Uterus (tissue), 4 donors: ENCODE data around the gene CLDN14. TPM values are rescaled to one million over a fixed set of nuclear protein-coding genes. Genes with fewer than 3 reads are reported as not detected.

Source experiments
- DNase-seq, 2 donors: peaks; one replicate each; pipeline ENCODE4 v3.0.0-alpha.2; 2019 to 2020
- H3K27ac ChIP-seq, 2 donors: fragments of 200-600 bp; sonication (generic); 1 replicate in 1 of 2; 2 replicates in 1 of 2; pipeline ENCODE4 v1.5.1; 2016 to 2018
- H3K27me3 ChIP-seq, 2 donors: fragments of 200-600 bp; sonication (generic); one replicate each; pipeline ENCODE4 v1.5.1; 2018 to 2019; ENCODE audit warnings: control low read depth in 1 of 2
- H3K36me3 ChIP-seq, 2 donors: fragments of 200-600 bp; sonication (generic); one replicate each; pipeline ENCODE4 v1.5.1; 2019; ENCODE audit warnings: control low read depth in 1 of 2
- H3K4me1 ChIP-seq, 2 donors: fragments of 200-600 bp; sonication (generic); one replicate each; pipeline ENCODE4 v1.5.1; 2018 to 2019; ENCODE audit warnings: control low read depth in 1 of 2
- H3K4me3 ChIP-seq, 2 donors: fragments of 200-600 bp; sonication (generic); 1 replicate in 1 of 2; 2 replicates in 1 of 2; pipeline ENCODE4 v1.5.1; 2018 to 2019; ENCODE audit warnings: mild to moderate bottlenecking in 1 of 2
- H3K9me3 ChIP-seq, 2 donors: fragments of 200-600 bp; sonication (generic); one replicate each; pipeline ENCODE4 v1.5.1; 2019; ENCODE audit warnings: control low read depth in 1 of 2
- CTCF ChIP-seq, 4 experiments: fragments of 200-600 bp in 2 of 4; fragments of 450-650 bp in 2 of 4; sonication (generic) in 2 of 4; IDR thresholded peaks; one replicate each; pipeline ENCODE4 v1.5.1; 2016 to 2019; ENCODE audit warnings: antibody characterized with exemption in 4 of 4, mild to moderate bottlenecking in 2 of 4, moderate library complexity in 1 of 4
- POLR2A ChIP-seq, 2 donors: fragments of 450-650 bp; IDR thresholded peaks; one replicate each; pipeline ENCODE4 v1.6.1; 2016; ENCODE audit warnings: antibody characterized with exemption in 2 of 2, mild to moderate bottlenecking in 1 of 2, moderate library complexity in 1 of 2
- intact Hi-C: fragments of 100-400 bp; cut with DNase I; formaldehyde crosslinking; loops from one replicate; pipeline ENCODE4 v1.15.1; 2023; ENCODE audit warnings: low total_unique reads
- total RNA-seq, 4 donors: library from RNA; depleted of rRNA in 3 of 4; stranded (reverse); fragments of >200 nt in 3 of 4; gene quantifications; one replicate each; pipeline versions ENCODE4 v1.1.0 to v1.2.4, GENCODE V29; 2014 to 2023
- donor health status: DM: yes; HTN: yes; CAD: no.

The CLDN14 gene
- total RNA-seq, 4 donors from 2014 or later: not detected

GRCh38 chr21:36482673-36483072 lies 2.8 kb upstream of the CLDN14 start:
- Histone ChIP-seq H3K27me3 (no peaks in the 10 kb centered on the region), H3K27ac (no peak overlapping the region), H3K9me3 (no peaks in the 10 kb centered on the region), H3K36me3 (no peaks in the 10 kb centered on the region), H3K4me1 (no peaks in the 10 kb centered on the region), H3K4me3 (no peak overlapping the region)
- no peak for TF ChIP-seq POLR2A (IDR thresholded peaks at IDR 0.05)
- no peak for TF ChIP-seq CTCF (IDR thresholded peaks at IDR 0.05)
- no peak for DNase-seq
- intact Hi-C loops: no loop called here

- no peaks in the 10 kb centered on the region for H3K9me3 ChIP-seq
- H3K27ac ChIP-seq: no peak overlapping the region
- H3K4me1 ChIP-seq: no peaks in the 10 kb centered on the region
- no peak overlapping the region for H3K4me3 ChIP-seq
- no peaks in the 10 kb centered on the region for H3K36me3 ChIP-seq
- TF ChIP-seq CTCF (IDR thresholded peaks at IDR 0.05) (no peak), POLR2A (IDR thresholded peaks at IDR 0.05) (no peak)
- intact Hi-C loops: no loop called here
- DNase-seq: no peak
- H3K27me3 ChIP-seq: no peaks in the 10 kb centered on the region
These were observed 2.3 kb upstream of the CLDN14 start for GRCh38 chr21:36482181-36482580.

GRCh38 chr21:36481639-36482038 lies 1.7 kb upstream of the CLDN14 start:
- no peaks in the 10 kb centered on the region for H3K9me3 ChIP-seq
- H3K4me1 ChIP-seq: no peaks in the 10 kb centered on the region
- H3K36me3 ChIP-seq: no peaks in the 10 kb centered on the region
- no peaks in the 10 kb centered on the region for H3K27me3 ChIP-seq
- H3K4me3 ChIP-seq: no peak overlapping the region
- intact Hi-C loops: no loop called here
- no peak for DNase-seq
- TF ChIP-seq CTCF (IDR thresholded peaks at IDR 0.05): no peak
- no peak for TF ChIP-seq POLR2A (IDR thresholded peaks at IDR 0.05)
- no peak overlapping the region for H3K27ac ChIP-seq

- intact Hi-C loops: no loop called here
- Histone ChIP-seq H3K36me3 (no peaks in the 10 kb centered on the region), H3K4me1 (no peaks in the 10 kb centered on the region), H3K27me3 (no peaks in the 10 kb centered on the region), H3K27ac (no peak overlapping the region), H3K9me3 (no peaks in the 10 kb centered on the region), H3K4me3 (no peak overlapping the region)
- TF ChIP-seq CTCF (IDR thresholded peaks at IDR 0.05) (no peak), POLR2A (IDR thresholded peaks at IDR 0.05) (no peak)
- no peak for DNase-seq
These were observed 696 bp upstream of the CLDN14 start for GRCh38 chr21:36480618-36481017.

GRCh38 chr21:36478941-36479340 lies 981 bp downstream of the CLDN14 start:
- H3K4me1 ChIP-seq: no peaks in the 10 kb centered on the region
- no peaks in the 10 kb centered on the region for H3K9me3 ChIP-seq
- H3K36me3 ChIP-seq: no peaks in the 10 kb centered on the region
- no peak overlapping the region for H3K27ac ChIP-seq
- no peak for DNase-seq
- H3K4me3 ChIP-seq: no peak overlapping the region
- no peak for TF ChIP-seq CTCF (IDR thresholded peaks at IDR 0.05)
- TF ChIP-seq POLR2A (IDR thresholded peaks at IDR 0.05): no peak
- H3K27me3 ChIP-seq: no peaks in the 10 kb centered on the region
- intact Hi-C loops: no loop called here
